K562 (cell line): Measurements from ENCODE around the gene CSTF2T. TPM values are rescaled to one million over a fixed set of nuclear protein-coding genes. Genes with fewer than 3 reads are reported as not detected.

Experiments used
- ATAC-seq: fragments of 200-7000 bp; cut with Tn5 transposase; 3 replicates; pipeline ENCODE4 v1.9.1; 2020; ENCODE audit warnings: moderate library complexity
- BruUV-seq: library from RNA; stranded (reverse); fragments of 400-500 nt; replicated peaks from 2 replicates; lab custom pipeline; 2021; lab: Mats Ljungman, UMichigan
- CTCF ChIA-PET: fragments of 300-600 bp; formaldehyde crosslinking; extraction: SDS; loops from one replicate; lab custom pipeline; 2021; ENCODE audit warnings: low intra/inter-chr PET ratio; lab: Yijun Ruan, JAX
- POLR2A ChIA-PET: fragments of 300-600, 350-650 bp; sonication (Branson Sonifier 250); formaldehyde crosslinking; extraction: SDS; loops from one replicate; lab custom pipeline; 2021; ENCODE audit warnings: antibody characterized with exemption, inconsistent platforms; lab: Yijun Ruan, JAX
- DNase-seq, 4 experiments: peaks; one replicate each; pipeline versions ENCODE4 v3.0.0 to v3.0.0-alpha.2; 2011 to 2018; ENCODE audit warnings: low spot score in 3 of 4, mixed read lengths in 3 of 4; ENCODE audit errors: extremely low read depth in 1 of 4
- FAIRE-seq: peaks from 2 replicates; lab custom pipeline; 2011; peaks lifted over from hg19 to GRCh38; lab: Jason Lieb, UNC
- H2AFZ ChIP-seq: 2 replicates; pipeline ENCODE4 v1.6.0; 2011; ENCODE audit warnings: low read depth, low read length, control low read depth, inconsistent platforms
- H3K27ac ChIP-seq: fragments of 200-600 bp; 3 replicates; pipeline ENCODE4 v1.8.0; 2011; ENCODE audit warnings: low read depth, mild to moderate bottlenecking, control low read depth, inconsistent platforms, low read length, moderate library complexity, mixed read lengths; ENCODE audit errors: extremely low read depth
- H3K27me3 ChIP-seq, 2 experiments: fragments of 300-600 bp in 1 of 2; 2 replicates in 1 of 2; 3 replicates in 1 of 2; pipeline versions ENCODE4 v1.6.0 to v1.8.0; 2011; ENCODE audit warnings: inconsistent platforms in 2 of 2, low read length in 2 of 2, mild to moderate bottlenecking in 1 of 2, mixed read lengths in 1 of 2, moderate library complexity in 1 of 2; ENCODE audit not compliant: control insufficient read depth in 2 of 2, insufficient read depth in 2 of 2
- H3K36me3 ChIP-seq: fragments of 300-600 bp; 3 replicates; pipeline ENCODE4 v1.8.0; 2011; ENCODE audit warnings: mild to moderate bottlenecking, low read length, inconsistent platforms; ENCODE audit not compliant: control insufficient read depth, insufficient read depth
- H3K4me1 ChIP-seq, 2 experiments: fragments of 200-600 bp in 1 of 2; replicated peaks in 1 of 2; 2 replicates in 1 of 2; 3 replicates in 1 of 2; pipeline versions ENCODE4 v1.5.1 to v1.8.0; 2011; ENCODE audit warnings: inconsistent platforms in 2 of 2, low read length in 2 of 2, mild to moderate bottlenecking in 1 of 2, mixed read lengths in 1 of 2, moderate library complexity in 1 of 2; ENCODE audit not compliant: control insufficient read depth in 2 of 2, insufficient read depth in 2 of 2
- H3K4me2 ChIP-seq: 2 replicates; pipeline ENCODE4 v1.6.1; 2011; ENCODE audit warnings: low read length, control low read depth, inconsistent platforms, mixed read lengths; ENCODE audit not compliant: insufficient read depth
- H3K4me3 ChIP-seq: fragments of 200-600 bp; sonication (generic), shearing (Covaris generic); 2 replicates; pipeline ENCODE4 v1.5.1; 2016; ENCODE audit warnings: control low read depth, inconsistent platforms
- H3K79me2 ChIP-seq: fragments of 200-600 bp; 3 replicates; pipeline ENCODE4 v1.8.0; 2011; ENCODE audit warnings: low read length, inconsistent platforms; ENCODE audit not compliant: control insufficient read depth, insufficient read depth
- H3K9ac ChIP-seq, 2 experiments: 2 replicates each; pipeline versions ENCODE4 v1.6.0 to v1.6.1; 2011; ENCODE audit warnings: low read depth in 2 of 2, low read length in 2 of 2, control low read depth in 1 of 2, inconsistent platforms in 1 of 2, mild to moderate bottlenecking in 1 of 2, mixed read lengths in 1 of 2; ENCODE audit not compliant: insufficient read depth in 1 of 2
- H3K9me1 ChIP-seq: one replicate; pipeline ENCODE4 v1.6.0; 2011; ENCODE audit warnings: inconsistent platforms, mild to moderate bottlenecking, low read length, moderate library complexity; ENCODE audit not compliant: control insufficient read depth, insufficient read depth
- H3K9me3 ChIP-seq: replicated peaks from 2 replicates; pipeline ENCODE4 v1.5.1; 2011; ENCODE audit warnings: low read depth, low read length, inconsistent platforms; ENCODE audit not compliant: control insufficient read depth, insufficient read depth
- H4K20me1 ChIP-seq: replicated peaks from 2 replicates; pipeline ENCODE4 v1.6.1; 2011; ENCODE audit warnings: low read length, inconsistent platforms, mixed read lengths; ENCODE audit not compliant: control insufficient read depth, insufficient read depth
- BDP1 ChIP-seq: IDR thresholded peaks from 3 replicates; pipeline ENCODE4 v1.6.1; 2011; ENCODE audit not compliant: insufficient read length, insufficient read depth
- CBX3 ChIP-seq, 2 experiments: IDR thresholded peaks; 1 replicate in 1 of 2; 2 replicates in 1 of 2; pipeline ENCODE4 v1.6.1; 2012; ENCODE audit warnings: inconsistent platforms in 2 of 2, low read length in 2 of 2, borderline replicate concordance in 1 of 2, control low read depth in 1 of 2
- DACH1 ChIP-seq: fragments of 450-650 bp; IDR thresholded peaks from 2 replicates; pipeline ENCODE4 v1.6.1; 2018; ENCODE audit not compliant: partially characterized antibody
- ETV1 ChIP-seq: fragments of 450-650 bp; conservative IDR thresholded peaks from 2 replicates; pipeline ENCODE4 v1.6.1; 2016; ENCODE audit warnings: missing genetic modification characterization, control low read depth, low read depth, missing compliant biosample characterization
- HDAC8 ChIP-seq: fragments of 450-650 bp; IDR thresholded peaks from 2 replicates; pipeline ENCODE4 v1.6.1; 2016; ENCODE audit warnings: mild to moderate bottlenecking, missing genetic modification characterization, moderate library complexity, missing compliant biosample characterization
- HIVEP1 ChIP-seq: fragments of 250-450 bp; sonication (Bioruptor Pico); IDR thresholded peaks from 2 replicates; pipeline ENCODE4 v1.4.0; 2020; ENCODE audit warnings: mild to moderate bottlenecking
- KDM2B ChIP-seq: fragments of 250-450 bp; sonication (Bioruptor Pico); IDR thresholded peaks from 2 replicates; pipeline ENCODE4 v1.8.0; 2021; ENCODE audit warnings: mild to moderate bottlenecking, moderate library complexity
- NCOA2 ChIP-seq, 2 experiments: fragments of 450-650 bp; IDR thresholded peaks; 2 replicates each; pipeline ENCODE4 v1.6.1; 2018; ENCODE audit warnings: mild to moderate bottlenecking in 2 of 2, moderate library complexity in 1 of 2; ENCODE audit not compliant: partially characterized antibody in 2 of 2
- NCOR1 ChIP-seq: fragments of 450-650 bp; IDR thresholded peaks from 2 replicates; pipeline ENCODE4 v1.6.1; 2016; ENCODE audit warnings: mild to moderate bottlenecking, moderate library complexity
- PHF20 ChIP-seq: fragments of 450-650 bp; IDR thresholded peaks from 2 replicates; pipeline ENCODE4 v1.6.1; 2018; ENCODE audit not compliant: partially characterized antibody
- RNF2 ChIP-seq: sonication (generic); IDR thresholded peaks from 2 replicates; pipeline ENCODE4 v1.6.1; 2016
- SLC30A9 ChIP-seq: fragments of 250-450 bp; sonication (Bioruptor Pico); IDR thresholded peaks from 2 replicates; pipeline ENCODE4 v1.8.0; 2022; ENCODE audit warnings: mild to moderate bottlenecking, moderate library complexity
- SUPT5H ChIP-seq: fragments of 450-650 bp; IDR thresholded peaks from 2 replicates; pipeline ENCODE4 v1.6.1; 2016
- XRCC4 ChIP-seq: IDR thresholded peaks from one replicate; pipeline ENCODE4 v1.6.1; 2011; ENCODE audit not compliant: insufficient read depth, insufficient read length; ENCODE audit errors: extremely low read depth
- ZNF175 ChIP-seq: fragments of 200-800 bp; sonication (Bioruptor generic); IDR thresholded peaks from 2 replicates; pipeline ENCODE4 v1.6.1; 2016; ENCODE audit warnings: low read depth, mild to moderate bottlenecking, missing genetic modification characterization, missing compliant biosample characterization
- ZNF444 ChIP-seq: fragments of 250-450 bp; sonication (Bioruptor Pico); IDR thresholded peaks from 2 replicates; pipeline ENCODE4 v1.4.0; 2020; ENCODE audit warnings: mild to moderate bottlenecking, moderate library complexity
- ZNF830 ChIP-seq: fragments of 250-450 bp; sonication (Bioruptor Pico); IDR thresholded peaks from 2 replicates; pipeline ENCODE4 v1.5.0; 2021; ENCODE audit warnings: mild to moderate bottlenecking
- WGBS: fragments of 100-300 bp; shearing (Covaris generic); methylation state at CpG from one replicate; pipeline ENCODE4 v1.1.6; 2016; ENCODE audit warnings: low coverage, mixed read lengths; ENCODE audit not compliant: insufficient coverage; ENCODE audit errors: missing lambda C conversion rate; 5-methylcytosine and 5-hydroxymethylcytosine counted together
- in situ Hi-C: fragments of 300-500 bp; cut with MboI; formaldehyde crosslinking; loops from 4 replicates; pipeline ENCODE4 v1.15.0; 2018; ENCODE audit warnings: inconsistent platforms, mixed read lengths
- intact Hi-C: fragments of 100-400 bp; cut with micrococcal nuclease; formaldehyde crosslinking; loops from 2 replicates; pipeline ENCODE4 v1.14.2; 2022
- polyA plus RNA-seq, 8 experiments: library from polyadenylated mRNA; depleted of rRNA in 4 of 8; stranded (reverse) in 5 of 8; unstranded in 3 of 8; fragments of >200 nt; fragmentation: Nextera tagmentation in 2 of 8; fragmentation: Illumina TruSeq in 1 of 8; extraction: Ambion mirVana in 2 of 8; extraction: Trizol in 1 of 8; gene quantifications; 2 replicates each; pipeline versions ENCODE4 v1.2.1 to v1.2.3, GENCODE V29; 2011 to 2014; ENCODE audit warnings: inconsistent platforms in 1 of 8, missing spikeins in 1 of 8
- total RNA-seq, 7 experiments: library from RNA; depleted of rRNA in 6 of 7; stranded (reverse); fragments of >200 nt in 6 of 7; fragmentation: Illumina TruSeq in 2 of 7; extraction: Trizol in 2 of 7; gene quantifications; 2 replicates each; pipeline versions ENCODE4 v1.2.1 to v1.2.3, GENCODE V29; 2011 to 2021; ENCODE audit warnings: low replicate concordance in 1 of 7
- TF ChIP-seq, protein P1 (sequence below): fragments of 450-650 bp; formaldehyde crosslinking; conservative IDR thresholded peaks from 2 replicates; pipeline ENCODE4 v1.4.0; 2022; ENCODE audit warnings: mild to moderate bottlenecking, missing genetic modification characterization
- TF ChIP-seq, protein P2 (sequence below): fragments of 450-650 bp; IDR thresholded peaks from 2 replicates; pipeline ENCODE4 v1.6.1; 2016; ENCODE audit warnings: borderline replicate concordance
- TF ChIP-seq, protein P3 (sequence below): fragments of 450-650 bp; IDR thresholded peaks from 2 replicates; pipeline ENCODE4 v1.6.1; 2016; ENCODE audit warnings: missing biosample characterization, missing genetic modification characterization

The CSTF2T gene
- total and polyA plus RNA-seq, 9 of the 15 experiments (the other 6 are each of a cell fraction or from before 2014, with no cell fraction given) = 10.3 to 32.4 (median 24.2) TPM

DNA sequence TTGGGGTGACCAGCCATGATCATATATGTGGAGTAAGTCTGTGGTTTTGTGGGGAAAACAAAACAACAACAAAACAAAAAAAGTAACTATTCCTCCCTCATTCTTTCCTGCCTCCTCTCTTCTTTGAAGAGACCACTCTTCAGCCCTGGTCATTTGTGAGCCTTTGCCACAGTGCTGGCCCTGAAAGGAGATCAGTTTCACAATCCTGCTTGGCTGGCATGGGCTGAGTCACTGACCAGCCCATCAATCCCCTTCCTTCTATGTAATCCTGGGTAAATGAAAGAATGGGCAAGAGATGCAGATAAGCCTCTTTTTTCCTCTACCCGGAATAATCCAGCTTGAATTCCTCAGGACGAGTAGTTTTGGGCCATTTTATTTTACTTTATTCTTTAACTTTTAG, 13.6 kb downstream of the CSTF2T start:
- Histone ChIP-seq H3K79me2 (no peaks in the 10 kb centered on the region), H3K9me1 (no peaks in the 10 kb centered on the region), H3K27me3 (no peaks in the 10 kb centered on the region), H3K4me3 (no peak overlapping the region), H3K9me3 (no peaks in the 10 kb centered on the region), H2AFZ (no peak overlapping the region), H3K27ac (no peak overlapping the region), H3K9ac (no peak overlapping the region), H3K36me3 (no peaks in the 10 kb centered on the region), H4K20me1 (no peaks in the 10 kb centered on the region), H3K4me2 (no peak overlapping the region), H3K4me1 (no peaks in the 10 kb centered on the region)
- in situ Hi-C loops = no loop called here
- TF ChIP-seq HIVEP1 (CRISPR knock-in tag) (no peak), ETV1 (tag) (no peak), XRCC4 (no peak), CBX3 (IDR thresholded peaks at IDR 0.05; ENCODE audit: borderline replicate concordance in 1 of 2, low read length in 2 of 2) (no peak), SUPT5H (no peak), ZNF830 (CRISPR knock-in tag) (no peak), NCOR1 (no peak), BDP1 (no peak), PHF20 (no peak), SLC30A9 (CRISPR knock-in tag) (no peak), ZNF444 (CRISPR knock-in tag) (no peak), DACH1 (no peak), RNF2 (no peak), HDAC8 (tag) (no peak), NCOA2 (IDR thresholded peaks at IDR 0.05; ENCODE audit: partially characterized antibody in 2 of 2) (no peak), KDM2B (no peak), ZNF175 (CRISPR knock-in tag) (no peak)
- TF ChIP-seq, protein P1, sequence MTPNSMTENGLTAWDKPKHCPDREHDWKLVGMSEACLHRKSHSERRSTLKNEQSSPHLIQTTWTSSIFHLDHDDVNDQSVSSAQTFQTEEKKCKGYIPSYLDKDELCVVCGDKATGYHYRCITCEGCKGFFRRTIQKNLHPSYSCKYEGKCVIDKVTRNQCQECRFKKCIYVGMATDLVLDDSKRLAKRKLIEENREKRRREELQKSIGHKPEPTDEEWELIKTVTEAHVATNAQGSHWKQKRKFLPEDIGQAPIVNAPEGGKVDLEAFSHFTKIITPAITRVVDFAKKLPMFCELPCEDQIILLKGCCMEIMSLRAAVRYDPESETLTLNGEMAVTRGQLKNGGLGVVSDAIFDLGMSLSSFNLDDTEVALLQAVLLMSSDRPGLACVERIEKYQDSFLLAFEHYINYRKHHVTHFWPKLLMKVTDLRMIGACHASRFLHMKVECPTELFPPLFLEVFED (CRISPR knock-in tag) = no peak
- TF ChIP-seq, protein P2, sequence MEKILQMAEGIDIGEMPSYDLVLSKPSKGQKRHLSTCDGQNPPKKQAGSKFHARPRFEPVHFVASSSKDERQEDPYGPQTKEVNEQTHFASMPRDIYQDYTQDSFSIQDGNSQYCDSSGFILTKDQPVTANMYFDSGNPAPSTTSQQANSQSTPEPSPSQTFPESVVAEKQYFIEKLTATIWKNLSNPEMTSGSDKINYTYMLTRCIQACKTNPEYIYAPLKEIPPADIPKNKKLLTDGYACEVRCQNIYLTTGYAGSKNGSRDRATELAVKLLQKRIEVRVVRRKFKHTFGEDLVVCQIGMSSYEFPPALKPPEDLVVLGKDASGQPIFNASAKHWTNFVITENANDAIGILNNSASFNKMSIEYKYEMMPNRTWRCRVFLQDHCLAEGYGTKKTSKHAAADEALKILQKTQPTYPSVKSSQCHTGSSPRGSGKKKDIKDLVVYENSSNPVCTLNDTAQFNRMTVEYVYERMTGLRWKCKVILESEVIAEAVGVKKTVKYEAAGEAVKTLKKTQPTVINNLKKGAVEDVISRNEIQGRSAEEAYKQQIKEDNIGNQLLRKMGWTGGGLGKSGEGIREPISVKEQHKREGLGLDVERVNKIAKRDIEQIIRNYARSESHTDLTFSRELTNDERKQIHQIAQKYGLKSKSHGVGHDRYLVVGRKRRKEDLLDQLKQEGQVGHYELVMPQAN = no peak
- TF ChIP-seq, protein P3, sequence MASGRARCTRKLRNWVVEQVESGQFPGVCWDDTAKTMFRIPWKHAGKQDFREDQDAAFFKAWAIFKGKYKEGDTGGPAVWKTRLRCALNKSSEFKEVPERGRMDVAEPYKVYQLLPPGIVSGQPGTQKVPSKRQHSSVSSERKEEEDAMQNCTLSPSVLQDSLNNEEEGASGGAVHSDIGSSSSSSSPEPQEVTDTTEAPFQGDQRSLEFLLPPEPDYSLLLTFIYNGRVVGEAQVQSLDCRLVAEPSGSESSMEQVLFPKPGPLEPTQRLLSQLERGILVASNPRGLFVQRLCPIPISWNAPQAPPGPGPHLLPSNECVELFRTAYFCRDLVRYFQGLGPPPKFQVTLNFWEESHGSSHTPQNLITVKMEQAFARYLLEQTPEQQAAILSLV (tag) = no peak
- WGBS = 3% methylated on average over 2 of the region's 2 CpGs
- ChIA-PET CTCF (no interaction called here), POLR2A (no interaction called here)
- no peak for ATAC-seq
- DNase-seq = no peak
- BruUV-seq = no TSS peak
- intact Hi-C loops = no loop called here
- FAIRE-seq = no peak
